HFFc6 (cell line): Measurements from ENCODE around the gene PBX1. TPM values are rescaled to one million over a fixed set of nuclear protein-coding genes. Genes with fewer than 3 reads are reported as not detected.

Source experiments
- DNase-seq: peaks from one replicate; pipeline ENCODE4 v3.0.0-alpha.2; 2018
- H3K27ac Mint-ChIP-seq: 2 replicates; pipeline ENCODE4 v1.8.0; 2020; ENCODE audit warnings: mild to moderate bottlenecking, mixed read lengths
- H3K27me3 Mint-ChIP-seq: 2 replicates; pipeline ENCODE4 v1.8.0; 2021; ENCODE audit warnings: mild to moderate bottlenecking, moderate library complexity, mixed read lengths; ENCODE audit not compliant: insufficient read depth
- H3K36me3 Mint-ChIP-seq: 2 replicates; pipeline ENCODE4 v1.8.0; 2021; ENCODE audit warnings: low read depth, mixed read lengths
- H3K4me1 Mint-ChIP-seq: 2 replicates; pipeline ENCODE4 v1.8.0; 2020; ENCODE audit warnings: low read depth, mixed read lengths
- H3K4me3 Mint-ChIP-seq: 2 replicates; pipeline ENCODE4 v1.8.0; 2020; ENCODE audit warnings: mild to moderate bottlenecking, moderate library complexity, mixed read lengths
- H3K9me3 Mint-ChIP-seq: 2 replicates; pipeline ENCODE4 v1.8.0; 2020; ENCODE audit warnings: mild to moderate bottlenecking, mixed read lengths
- long read RNA-seq: library from polyadenylated mRNA; unstranded; transcript quantifications from one replicate; pipeline ENCODE4 v2.0.0, GENCODE V29; 2019
- total RNA-seq, 6 experiments: library from RNA; stranded (reverse); fragmentation: NEBNext Ultra II Directional; extraction: Animal tissue kit (Norgen Biotek cat#: 25700); gene quantifications; 2 replicates in 1 of 6; 3 replicates in 5 of 6; pipeline ENCODE4 v1.2.3, GENCODE V29; 2021
- TF ChIP-seq, protein P1 (sequence below): fragments of 200-600 bp; sonication (generic); IDR thresholded peaks from 2 replicates; pipeline ENCODE4 v1.5.0; 2021; ENCODE audit warnings: antibody characterized with exemption, mild to moderate bottlenecking

Gene PBX1
- total RNA-seq = 10 to 100 TPM; 35.4 to 42.3 (median 39.1) TPM
- long read RNA-seq, full-length matches to known transcripts = 1 of 16 reads
- long read RNA-seq, partial matches to known transcripts = 9 of 16 reads
- long read RNA-seq, other reads (novel, unspliced or antisense) = 6 of 16 reads

DNA sequence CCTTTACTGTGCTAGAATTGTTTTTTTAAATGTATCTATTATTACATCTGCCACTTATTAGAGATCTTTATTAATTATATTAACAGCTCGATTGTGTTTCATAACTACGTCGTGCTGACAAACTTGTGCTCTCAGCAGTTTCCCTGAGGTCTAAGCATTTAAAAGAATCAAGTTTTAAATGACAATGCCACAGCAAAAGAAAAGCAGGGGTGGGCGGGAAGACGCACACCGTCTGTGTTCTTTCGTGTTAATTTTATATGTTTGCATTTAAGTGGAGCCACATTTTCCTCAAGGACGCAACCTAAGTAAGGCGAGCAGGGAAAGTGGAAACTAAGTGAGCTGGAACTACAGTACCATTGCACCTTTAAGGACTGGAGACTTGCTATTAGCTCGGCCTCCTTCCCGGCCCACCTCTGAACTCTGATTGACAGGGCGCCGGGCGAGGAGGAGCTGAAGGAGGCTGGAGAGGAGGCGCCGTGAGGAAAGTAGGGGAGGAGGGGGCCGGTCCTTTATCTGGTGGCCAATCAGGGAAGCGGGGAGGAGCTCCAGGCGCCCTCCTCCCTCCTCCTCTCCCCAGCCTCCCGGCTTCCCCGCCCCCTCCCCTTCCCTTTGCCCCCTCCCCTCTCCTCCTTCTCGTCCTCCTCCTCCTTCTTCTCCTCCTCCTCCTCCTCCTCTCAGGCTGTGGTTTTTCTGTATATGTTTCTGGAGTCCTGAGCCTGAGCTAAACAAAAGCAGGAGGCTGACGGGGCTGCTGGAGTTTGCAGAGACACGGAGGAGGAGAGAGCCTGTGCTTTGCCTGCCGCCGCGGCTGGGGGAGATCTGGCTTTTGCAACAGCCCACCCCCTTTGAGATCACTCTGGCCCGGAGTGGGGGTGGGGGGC, at the start of gene PBX1:
TSS of gene PBX1 (plus strand) at position 724 of the 881 bp plus-strand sequence.
- DNase-seq = peak; percentile 98
- H3K27ac Mint-ChIP-seq = peak within 1 kb of the TSS; percentile 92
- peak within 1 kb of the TSS; percentile 99 for H3K4me3 Mint-ChIP-seq
- H3K27me3 Mint-ChIP-seq = no peaks in the 10 kb centered on the region; the same call in 1 of the 2 replicates
- TF ChIP-seq, protein P1, sequence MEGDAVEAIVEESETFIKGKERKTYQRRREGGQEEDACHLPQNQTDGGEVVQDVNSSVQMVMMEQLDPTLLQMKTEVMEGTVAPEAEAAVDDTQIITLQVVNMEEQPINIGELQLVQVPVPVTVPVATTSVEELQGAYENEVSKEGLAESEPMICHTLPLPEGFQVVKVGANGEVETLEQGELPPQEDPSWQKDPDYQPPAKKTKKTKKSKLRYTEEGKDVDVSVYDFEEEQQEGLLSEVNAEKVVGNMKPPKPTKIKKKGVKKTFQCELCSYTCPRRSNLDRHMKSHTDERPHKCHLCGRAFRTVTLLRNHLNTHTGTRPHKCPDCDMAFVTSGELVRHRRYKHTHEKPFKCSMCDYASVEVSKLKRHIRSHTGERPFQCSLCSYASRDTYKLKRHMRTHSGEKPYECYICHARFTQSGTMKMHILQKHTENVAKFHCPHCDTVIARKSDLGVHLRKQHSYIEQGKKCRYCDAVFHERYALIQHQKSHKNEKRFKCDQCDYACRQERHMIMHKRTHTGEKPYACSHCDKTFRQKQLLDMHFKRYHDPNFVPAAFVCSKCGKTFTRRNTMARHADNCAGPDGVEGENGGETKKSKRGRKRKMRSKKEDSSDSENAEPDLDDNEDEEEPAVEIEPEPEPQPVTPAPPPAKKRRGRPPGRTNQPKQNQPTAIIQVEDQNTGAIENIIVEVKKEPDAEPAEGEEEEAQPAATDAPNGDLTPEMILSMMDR = no peak
- H3K9me3 Mint-ChIP-seq = no peaks in the 10 kb centered on the region
- H3K4me1 Mint-ChIP-seq = peaks cover 31% of the 10 kb centered on the region
- peaks cover 13% of the 10 kb centered on the region; the same call in 1 of the 2 replicates for H3K36me3 Mint-ChIP-seq

DNA sequence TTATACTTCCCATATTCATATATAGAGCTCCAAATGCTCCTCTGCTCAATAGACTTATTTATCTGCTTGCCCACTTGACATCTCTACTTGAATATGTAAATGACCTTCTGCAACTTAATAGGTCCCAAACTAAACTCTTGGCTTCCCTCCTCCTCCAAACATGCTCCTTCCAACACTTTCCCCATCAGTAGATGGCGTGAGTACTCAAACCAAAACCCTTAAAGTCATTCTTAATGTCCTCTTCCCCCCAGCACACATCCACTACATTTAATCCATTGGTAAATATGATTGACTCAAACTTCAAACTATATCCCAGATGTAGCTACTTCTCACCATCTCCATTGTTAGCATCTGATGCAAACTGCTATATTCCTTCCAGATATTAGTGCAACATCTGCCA, 48.5 kb upstream of the PBX1 start:
- TF ChIP-seq, protein P1 = peak; percentile 36; the same call in 1 of the 2 replicates
- no peak for DNase-seq
- H3K36me3 Mint-ChIP-seq = no peaks in the 10 kb centered on the region
- H3K4me1 Mint-ChIP-seq = no peaks in the 10 kb centered on the region
- peaks cover 10% of the 10 kb centered on the region for H3K27me3 Mint-ChIP-seq
- no peak overlapping the region for H3K27ac Mint-ChIP-seq
- no peaks in the 10 kb centered on the region for H3K9me3 Mint-ChIP-seq
- no peak overlapping the region for H3K4me3 Mint-ChIP-seq

DNA sequence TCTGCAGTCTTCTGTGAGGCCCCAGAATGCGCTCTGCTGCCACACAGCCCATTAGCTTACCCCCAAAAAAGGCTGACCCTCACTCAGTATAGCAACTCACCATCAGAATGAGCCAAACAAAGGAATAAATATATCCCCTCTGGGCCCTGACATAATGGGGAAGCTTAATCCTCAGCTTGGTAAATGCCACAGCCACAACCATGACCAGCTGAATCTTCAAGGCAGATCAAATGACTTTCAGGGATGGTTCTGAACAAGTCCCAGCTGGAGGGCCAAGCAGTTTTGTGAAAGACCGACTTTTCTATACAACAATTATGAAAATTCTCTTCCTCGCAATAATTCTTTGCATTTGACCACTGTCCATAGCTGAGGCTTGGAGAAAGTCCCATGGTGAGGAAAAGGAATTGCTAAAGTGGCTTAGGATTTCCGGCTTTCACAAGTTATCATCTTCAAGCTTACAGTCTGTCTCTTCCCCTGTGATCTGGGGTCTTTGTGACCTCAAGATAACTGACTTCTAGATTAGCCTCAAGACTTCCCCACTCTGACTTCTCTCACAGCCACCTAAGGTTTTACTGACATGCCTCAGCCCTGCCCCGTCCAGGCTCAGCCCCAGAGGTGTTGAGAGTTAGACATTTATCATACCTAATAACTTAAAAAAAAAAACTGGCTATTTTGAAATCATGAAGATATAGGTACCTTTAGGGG, 47.8 kb upstream of the PBX1 start:
- DNase-seq = no peak
- Mint-ChIP-seq H3K9me3 (no peaks in the 10 kb centered on the region), H3K27me3 (peaks cover 10% of the 10 kb centered on the region), H3K4me1 (no peaks in the 10 kb centered on the region), H3K36me3 (no peaks in the 10 kb centered on the region), H3K27ac (no peak overlapping the region), H3K4me3 (no peak overlapping the region)
- TF ChIP-seq, protein P1 = no peak

DNA sequence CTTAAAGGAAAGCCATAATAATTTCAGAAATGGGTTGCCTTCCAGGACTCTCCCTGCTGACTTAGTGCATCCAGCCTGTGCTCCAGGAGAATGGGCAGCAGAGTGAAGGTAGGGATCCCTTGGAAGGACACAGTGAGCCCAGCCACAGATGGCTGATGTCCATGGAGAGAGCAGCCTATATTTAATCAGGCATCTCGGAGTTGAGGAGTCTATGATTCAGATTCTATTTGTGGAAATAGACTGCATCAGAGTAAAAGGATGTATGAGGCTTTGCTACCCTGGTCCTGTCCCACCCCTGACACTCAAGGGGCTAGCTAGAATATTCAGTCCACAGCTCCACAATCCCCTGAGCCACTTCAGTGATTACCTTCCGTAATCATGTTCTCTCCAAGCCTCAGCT, 43.8 kb upstream of the PBX1 start:
- Mint-ChIP-seq H3K27me3 (peaks cover 3% of the 10 kb centered on the region), H3K4me1 (no peaks in the 10 kb centered on the region), H3K36me3 (no peaks in the 10 kb centered on the region)

DNA sequence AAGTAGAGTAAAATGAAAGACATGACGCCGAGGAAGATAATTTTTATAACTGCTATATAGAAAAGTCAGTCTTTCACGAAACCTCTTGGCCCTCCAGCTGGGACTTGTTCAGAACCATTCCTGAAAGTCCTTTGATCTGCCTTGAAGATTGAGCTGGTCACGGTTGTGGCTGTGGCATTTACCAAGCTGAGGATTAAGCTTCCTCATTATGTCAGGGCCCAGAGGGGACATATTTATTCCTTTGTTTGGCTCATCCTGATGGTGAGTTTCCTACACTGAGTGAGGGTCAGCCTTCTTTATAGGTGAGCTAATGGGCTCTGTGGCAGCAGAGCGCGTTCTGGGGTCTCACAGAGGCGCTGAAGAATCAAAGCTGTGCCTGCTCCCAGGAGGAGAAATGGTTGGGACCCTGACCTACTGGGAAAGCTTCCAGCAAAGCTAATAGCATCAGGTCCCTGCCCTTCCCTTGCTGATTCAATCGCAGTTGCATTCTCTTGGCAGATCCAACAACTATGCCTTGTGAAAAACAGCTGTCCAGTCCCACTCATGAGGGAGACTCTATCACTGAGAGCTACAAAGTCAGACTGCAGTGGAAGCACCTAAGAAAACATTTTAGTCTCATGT, 43.2 kb upstream of the PBX1 start:
- H3K27me3 Mint-ChIP-seq = peaks cover 3% of the 10 kb centered on the region
- H3K27ac Mint-ChIP-seq = no peak overlapping the region
- no peak overlapping the region for H3K4me3 Mint-ChIP-seq
- no peaks in the 10 kb centered on the region for H3K36me3 Mint-ChIP-seq
- no peak for DNase-seq
- TF ChIP-seq, protein P1 = no peak
- no peaks in the 10 kb centered on the region for H3K9me3 Mint-ChIP-seq
- no peaks in the 10 kb centered on the region for H3K4me1 Mint-ChIP-seq

More for the DNA sequence above, 43.8 kb upstream of the PBX1 start:
- no peak for DNase-seq
- H3K27ac Mint-ChIP-seq = no peak overlapping the region
- TF ChIP-seq, protein P1 = no peak
- H3K9me3 Mint-ChIP-seq = no peaks in the 10 kb centered on the region
- H3K4me3 Mint-ChIP-seq = no peak overlapping the region
